Astrocyte of the spinal cord (primary cell): ENCODE results near the gene SPAG5.

ENCODE experiments used
- DNase-seq: peaks from one replicate; pipeline ENCODE4 v3.0.0; 2011; ENCODE audit warnings: low read depth, low spot score
- H3K4me3 ChIP-seq: 2 replicates; pipeline ENCODE4 v1.5.1; 2011; ENCODE audit warnings: low read depth, mild to moderate bottlenecking, low read length, moderate library complexity
- CTCF ChIP-seq: IDR thresholded peaks from 2 replicates; pipeline ENCODE4 v1.5.1; 2012; ENCODE audit warnings: low read depth, mild to moderate bottlenecking, low read length, inconsistent platforms
- in situ Hi-C: cut with HindIII; loops from 2 replicates; pipeline ENCODE4 v1.10.0; 2017; ENCODE audit warnings: low sequenced_read_pairs

SPAG5 gene

GRCh38 chr17:28555022-28555421, 43.8 kb downstream of the SPAG5 start:
- no peak for TF ChIP-seq CTCF
- DNase-seq: no peak
- H3K4me3 ChIP-seq: no peak overlapping the region
- in situ Hi-C loops: no loop called here

GRCh38 chr17:28554565-28554964, 44.3 kb downstream of the SPAG5 start:
- in situ Hi-C loops: no loop called here
- DNase-seq: no peak
- no peak overlapping the region for H3K4me3 ChIP-seq
- TF ChIP-seq CTCF: no peak

GRCh38 chr17:28553000-28553505, 45.8 kb downstream of the SPAG5 start:
- no peak for DNase-seq
- in situ Hi-C loops: no loop called here
- no peak for TF ChIP-seq CTCF
- peak overlapping the region; percentile 22 for H3K4me3 ChIP-seq

- peak within 1 kb of the TSS; percentile 59 for H3K4me3 ChIP-seq
- no peak for TF ChIP-seq CTCF
- peak; percentile 62 for DNase-seq
- in situ Hi-C loops: no loop called here
Observed at GRCh38 chr17:28552176-28552999, 46.4 kb downstream of the SPAG5 start, which contains the start of gene UNC119. Gene UNC119, minus strand, starts transcription at chr17:28552624. Its CDS starts 67 bp downstream, at chr17:28552557.

- in situ Hi-C loops: no loop called here
- H3K4me3 ChIP-seq: peak overlapping the region; percentile 59
- DNase-seq: no peak
- TF ChIP-seq CTCF: no peak
Observed at GRCh38 chr17:28551421-28552175, 47.2 kb downstream of the SPAG5 start.

GRCh38 chr17:28550858-28551257, 48.0 kb downstream of the SPAG5 start:
- in situ Hi-C loops: no loop called here
- no peak for DNase-seq
- no peak overlapping the region for H3K4me3 ChIP-seq
- TF ChIP-seq CTCF: no peak
